ENCODE results near the gene KIAA1614. TPM values are rescaled to one million over a fixed set of nuclear protein-coding genes. Genes with fewer than 3 reads are reported as not detected.

KIAA1614 gene
- total and polyA plus RNA-seq, 7 experiments from 2014 or later = 0.03 to 0.31 (median 0.14) TPM; not detected in 1

- no peaks in the 10 kb centered on the region for H3K9me3 Mint-ChIP-seq
- Histone ChIP-seq H3K4me1 (ENCODE audit: control insufficient read depth in 2 of 2, insufficient read depth in 2 of 2, low read length in 2 of 2) (no peaks in the 10 kb centered on the region), H3K9me3 (ENCODE audit: control insufficient read depth in 2 of 3, low read length in 3 of 3) (no peaks in the 10 kb centered on the region), H3K27ac (ENCODE audit: low read depth, low read length) (no peak overlapping the region), H3K4me3 (ENCODE audit: low read length) (no peak overlapping the region), H3K36me3 (ENCODE audit: control insufficient read depth in 2 of 3, insufficient read depth in 3 of 3, low read length in 3 of 3) (no peaks in the 10 kb centered on the region), H3K27me3 (ENCODE audit: control insufficient read depth in 2 of 2, insufficient read depth in 2 of 2, low read length in 2 of 2) (no peaks in the 10 kb centered on the region)
- DNase-seq (peak in 1 of 9 donors; percentile 2), ATAC-seq (no peak)
- H3K4me1 Mint-ChIP-seq = peaks cover 0 to 7% (median 2%) of the 10 kb centered on the region in 7 donors
- H3K27ac Mint-ChIP-seq = no peak overlapping the region
- intact Hi-C loops (cut with micrococcal nuclease) = no loop called here
- no peaks in the 10 kb centered on the region for H3K36me3 Mint-ChIP-seq
- peaks cover 0 to 5% (median 4%) of the 10 kb centered on the region in 5 donors for H3K27me3 Mint-ChIP-seq
- POLR2A ChIA-PET = no interaction called here
- CTCF ChIA-PET = no interaction called here
- H3K4me3 Mint-ChIP-seq = no peak overlapping the region
Observed at GRCh38 chr1:180935326-180936109, 22.8 kb downstream of the KIAA1614 start.

- peaks cover 0 to 5% (median 4%) of the 10 kb centered on the region in 5 donors for H3K27me3 Mint-ChIP-seq
- intact Hi-C loops (cut with micrococcal nuclease) = no loop called here
- no peak overlapping the region for H3K27ac Mint-ChIP-seq
Observed at GRCh38 chr1:180936110-180937011, 23.7 kb downstream of the KIAA1614 start.

GRCh38 chr1:180937012-180937372, 24.3 kb downstream of the KIAA1614 start:
- peaks cover 0 to 5% (median 4%) of the 10 kb centered on the region in 5 donors for H3K27me3 Mint-ChIP-seq
- H3K4me1 ChIP-seq (ENCODE audit: control insufficient read depth in 2 of 2, insufficient read depth in 2 of 2, low read length in 2 of 2) = no peaks in the 10 kb centered on the region
- ATAC-seq = no peak
- POLR2A ChIA-PET = no interaction called here
- no peaks in the 10 kb centered on the region for H3K27me3 ChIP-seq (ENCODE audit: control insufficient read depth in 2 of 2, insufficient read depth in 2 of 2, low read length in 2 of 2)
- H3K27ac Mint-ChIP-seq = no peak overlapping the region
- no peaks in the 10 kb centered on the region for H3K9me3 ChIP-seq (ENCODE audit: control insufficient read depth in 2 of 3, low read length in 3 of 3)
- intact Hi-C loops (cut with micrococcal nuclease) = no loop called here
- H3K4me3 Mint-ChIP-seq = no peak overlapping the region
- no peaks in the 10 kb centered on the region for H3K36me3 ChIP-seq (ENCODE audit: control insufficient read depth in 2 of 3, insufficient read depth in 3 of 3, low read length in 3 of 3)
- H3K4me1 Mint-ChIP-seq = peaks cover 0 to 7% (median 2%) of the 10 kb centered on the region in 7 donors
- no peak overlapping the region for H3K27ac ChIP-seq (ENCODE audit: low read depth, low read length)
- DNase-seq = no peak
- H3K9me3 Mint-ChIP-seq = no peaks in the 10 kb centered on the region
- no peaks in the 10 kb centered on the region for H3K36me3 Mint-ChIP-seq
- no peak overlapping the region for H3K4me3 ChIP-seq (ENCODE audit: low read length)
- CTCF ChIA-PET = no interaction called here

More at GRCh38 chr1:180936110-180937011, 23.7 kb downstream of the KIAA1614 start:
- Histone ChIP-seq H3K36me3 (ENCODE audit: control insufficient read depth in 2 of 3, insufficient read depth in 3 of 3, low read length in 3 of 3) (no peaks in the 10 kb centered on the region), H3K27me3 (ENCODE audit: control insufficient read depth in 2 of 2, insufficient read depth in 2 of 2, low read length in 2 of 2) (no peaks in the 10 kb centered on the region), H3K4me1 (ENCODE audit: control insufficient read depth in 2 of 2, insufficient read depth in 2 of 2, low read length in 2 of 2) (no peaks in the 10 kb centered on the region), H3K27ac (ENCODE audit: low read depth, low read length) (no peak overlapping the region), H3K9me3 (ENCODE audit: control insufficient read depth in 2 of 3, low read length in 3 of 3) (no peaks in the 10 kb centered on the region), H3K4me3 (ENCODE audit: low read length) (no peak overlapping the region)
- CTCF ChIA-PET = no interaction called here
- POLR2A ChIA-PET = no interaction called here
- Mint-ChIP-seq H3K4me3 (no peak overlapping the region), H3K4me1 (peaks cover 0 to 7% (median 2%) of the 10 kb centered on the region in 7 donors), H3K36me3 (no peaks in the 10 kb centered on the region), H3K9me3 (no peaks in the 10 kb centered on the region)
- DNase-seq (no peak), ATAC-seq (no peak)

GRCh38 chr1:180937624-180938225, 25.0 kb downstream of the KIAA1614 start:
- peaks cover 0 to 5% (median 4%) of the 10 kb centered on the region in 5 donors for H3K27me3 Mint-ChIP-seq
- peaks cover 0 to 7% (median 2%) of the 10 kb centered on the region in 7 donors for H3K4me1 Mint-ChIP-seq
- no peaks in the 10 kb centered on the region for H3K4me1 ChIP-seq (ENCODE audit: control insufficient read depth in 2 of 2, insufficient read depth in 2 of 2, low read length in 2 of 2)
- H3K9me3 ChIP-seq (ENCODE audit: control insufficient read depth in 2 of 3, low read length in 3 of 3) = no peaks in the 10 kb centered on the region
- H3K27me3 ChIP-seq (ENCODE audit: control insufficient read depth in 2 of 2, insufficient read depth in 2 of 2, low read length in 2 of 2) = no peaks in the 10 kb centered on the region
- H3K27ac Mint-ChIP-seq = no peak overlapping the region
- intact Hi-C loops (cut with micrococcal nuclease) = no loop called here
- peak; percentile 21 for ATAC-seq
- ChIA-PET CTCF (no interaction called here), POLR2A (no interaction called here)
- no peaks in the 10 kb centered on the region for H3K9me3 Mint-ChIP-seq
- H3K27ac ChIP-seq (ENCODE audit: low read depth, low read length) = no peak overlapping the region
- H3K36me3 ChIP-seq (ENCODE audit: control insufficient read depth in 2 of 3, insufficient read depth in 3 of 3, low read length in 3 of 3) = no peaks in the 10 kb centered on the region
- H3K4me3 ChIP-seq (ENCODE audit: low read length) = no peak overlapping the region
- H3K4me3 Mint-ChIP-seq = no peak overlapping the region
- DNase-seq = no peak
- H3K36me3 Mint-ChIP-seq = no peaks in the 10 kb centered on the region

- intact Hi-C loops (cut with micrococcal nuclease) = no loop called here
- Mint-ChIP-seq H3K4me1 (peaks cover 0 to 7% (median 2%) of the 10 kb centered on the region in 7 donors), H3K27ac (peak overlapping the region in 1 of 9 donors; percentile 8), H3K27me3 (peaks cover 0 to 5% (median 4%) of the 10 kb centered on the region in 5 donors), H3K4me3 (no peak overlapping the region), H3K9me3 (no peaks in the 10 kb centered on the region), H3K36me3 (no peaks in the 10 kb centered on the region)
- Histone ChIP-seq H3K27ac (ENCODE audit: low read depth, low read length) (no peak overlapping the region), H3K9me3 (ENCODE audit: control insufficient read depth in 2 of 3, low read length in 3 of 3) (no peaks in the 10 kb centered on the region), H3K27me3 (ENCODE audit: control insufficient read depth in 2 of 2, insufficient read depth in 2 of 2, low read length in 2 of 2) (no peaks in the 10 kb centered on the region), H3K4me1 (ENCODE audit: control insufficient read depth in 2 of 2, insufficient read depth in 2 of 2, low read length in 2 of 2) (no peaks in the 10 kb centered on the region), H3K36me3 (ENCODE audit: control insufficient read depth in 2 of 3, insufficient read depth in 3 of 3, low read length in 3 of 3) (no peaks in the 10 kb centered on the region), H3K4me3 (ENCODE audit: low read length) (no peak overlapping the region)
- no peak for ATAC-seq
- no peak for DNase-seq
- CTCF ChIA-PET = no interaction called here
- POLR2A ChIA-PET = no interaction called here
Observed at GRCh38 chr1:180939073-180939710, 26.5 kb downstream of the KIAA1614 start.

GRCh38 chr1:180939711-180940103, 27.0 kb downstream of the KIAA1614 start:
- H3K9me3 ChIP-seq (ENCODE audit: control insufficient read depth in 2 of 3, low read length in 3 of 3) = no peaks in the 10 kb centered on the region
- CTCF ChIA-PET = no interaction called here
- H3K4me1 Mint-ChIP-seq = peaks cover 0 to 4% (median under 1%) of the 10 kb centered on the region in 7 donors
- peak overlapping the region in 2 of 9 donors; percentile 8 to 56 for H3K27ac Mint-ChIP-seq
- H3K9me3 Mint-ChIP-seq = no peaks in the 10 kb centered on the region
- H3K4me3 Mint-ChIP-seq = no peak overlapping the region
- POLR2A ChIA-PET = no interaction called here
- no peaks in the 10 kb centered on the region for H3K36me3 ChIP-seq (ENCODE audit: control insufficient read depth in 2 of 3, insufficient read depth in 3 of 3, low read length in 3 of 3)
- H3K27me3 ChIP-seq (ENCODE audit: control insufficient read depth in 2 of 2, insufficient read depth in 2 of 2, low read length in 2 of 2) = no peaks in the 10 kb centered on the region
- H3K4me3 ChIP-seq (ENCODE audit: low read length) = no peak overlapping the region
- ATAC-seq (no peak), DNase-seq (peak in 1 of 9 donors; percentile 1)
- peaks cover 0 to 2% (median 0%) of the 10 kb centered on the region in 5 donors for H3K36me3 Mint-ChIP-seq
- H3K27me3 Mint-ChIP-seq = peaks cover 0 to 5% (median under 1%) of the 10 kb centered on the region in 5 donors
- no peak overlapping the region for H3K27ac ChIP-seq (ENCODE audit: low read depth, low read length)
- H3K4me1 ChIP-seq (ENCODE audit: control insufficient read depth in 2 of 2, insufficient read depth in 2 of 2, low read length in 2 of 2) = no peaks in the 10 kb centered on the region
- intact Hi-C loops (cut with micrococcal nuclease) = no loop called here

Data from naive thymus-derived CD4-positive, alpha-beta T cell (primary cell).